Measurements from ENCODE around the gene DOCK1.
"Not testable (repeated sequence)": the region's sequence is repeated elsewhere in the genome, so short reads cannot be mapped to it uniquely, and the experiment has no call there.

The DOCK1 gene

GRCh38 chr10:126903656-126904360 lies 1.4 kb upstream of the DOCK1 start:
- no peak for DNase-seq (ENCODE audit: low read depth in 2 of 2)

- no peak for DNase-seq (ENCODE audit: low read depth in 2 of 2)
These were observed 761 bp upstream of the DOCK1 start for GRCh38 chr10:126904516-126904817.

- no peak for DNase-seq (ENCODE audit: low read depth in 2 of 2)
These were observed 812 bp downstream of the DOCK1 start for GRCh38 chr10:126905776-126906703.

GRCh38 chr10:126906704-126907422 lies 1.6 kb downstream of the DOCK1 start:
- no peak for DNase-seq (ENCODE audit: low read depth in 2 of 2)

GRCh38 chr10:126907423-126907970 lies 2.3 kb downstream of the DOCK1 start:
- DNase-seq (ENCODE audit: low read depth in 2 of 2): no peak

- no peak for DNase-seq (ENCODE audit: low read depth in 2 of 2)
These were observed 3.0 kb downstream of the DOCK1 start for GRCh38 chr10:126908225-126908624.

GRCh38 chr10:126908729-126909128 lies 3.5 kb downstream of the DOCK1 start:
- DNase-seq (ENCODE audit: low read depth in 2 of 2): no peak

- DNase-seq (ENCODE audit: low read depth in 2 of 2): no peak
These were observed 3.9 kb downstream of the DOCK1 start for GRCh38 chr10:126909147-126909546.

- DNase-seq (ENCODE audit: low read depth in 2 of 2): no peak
These were observed 5.0 kb downstream of the DOCK1 start for GRCh38 chr10:126910196-126910595.

- no peak for DNase-seq (ENCODE audit: low read depth in 2 of 2)
These were observed 5.6 kb downstream of the DOCK1 start for GRCh38 chr10:126910798-126911197.

GRCh38 chr10:126911301-126911700 lies 6.1 kb downstream of the DOCK1 start:
- DNase-seq (ENCODE audit: low read depth in 2 of 2): no peak

- DNase-seq (ENCODE audit: low read depth in 2 of 2): no peak
These were observed 8.1 kb downstream of the DOCK1 start for GRCh38 chr10:126913316-126913715.

- no peak for DNase-seq (ENCODE audit: low read depth in 2 of 2)
These were observed 9.3 kb downstream of the DOCK1 start for GRCh38 chr10:126914561-126914960.

- not testable (repeated sequence) for DNase-seq (ENCODE audit: low read depth in 2 of 2)
These were observed 11.7 kb downstream of the DOCK1 start for GRCh38 chr10:126916952-126917351.

GRCh38 chr10:126917375-126917774 lies 12.1 kb downstream of the DOCK1 start:
- no peak for DNase-seq (ENCODE audit: low read depth in 2 of 2)

GRCh38 chr10:126917975-126918908 lies 13.0 kb downstream of the DOCK1 start:
- DNase-seq (ENCODE audit: low read depth in 2 of 2): no peak

- no peak for DNase-seq (ENCODE audit: low read depth in 2 of 2)
These were observed 14.2 kb downstream of the DOCK1 start for GRCh38 chr10:126919426-126919825.

GRCh38 chr10:126921162-126921561 lies 15.9 kb downstream of the DOCK1 start:
- DNase-seq (ENCODE audit: low read depth in 2 of 2): no peak

GRCh38 chr10:126921974-126922525 lies 16.8 kb downstream of the DOCK1 start:
- DNase-seq (ENCODE audit: low read depth in 2 of 2): no peak

GRCh38 chr10:126924180-126924914 lies 19.1 kb downstream of the DOCK1 start:
- no peak for DNase-seq (ENCODE audit: low read depth in 2 of 2)

Data from fibroblast of skin of left biceps (primary cell).